GM12878 (cell line): Measurements from ENCODE around the gene KLLN.

Experiments
- YY1 ChIP-seq: IDR thresholded peaks from 2 replicates; pipeline ENCODE4 v1.6.1; 2011; ENCODE audit warnings: low read depth, mild to moderate bottlenecking, low read length
- TF ChIP-seq, protein P1 (sequence below), 3 experiments: IDR thresholded peaks in 2 of 3; conservative IDR thresholded peaks in 1 of 3; 2 replicates each; pipeline ENCODE4 v1.5.1; 2011; ENCODE audit warnings: low read depth in 3 of 3, low read length in 3 of 3, mild to moderate bottlenecking in 3 of 3, control low read depth in 2 of 3, moderate library complexity in 2 of 3, inconsistent platforms in 1 of 3, mixed read lengths in 1 of 3; ENCODE audit not compliant: control insufficient read depth in 2 of 3, insufficient read depth in 1 of 3; ENCODE audit errors: extremely low read depth in 1 of 3

DNA sequence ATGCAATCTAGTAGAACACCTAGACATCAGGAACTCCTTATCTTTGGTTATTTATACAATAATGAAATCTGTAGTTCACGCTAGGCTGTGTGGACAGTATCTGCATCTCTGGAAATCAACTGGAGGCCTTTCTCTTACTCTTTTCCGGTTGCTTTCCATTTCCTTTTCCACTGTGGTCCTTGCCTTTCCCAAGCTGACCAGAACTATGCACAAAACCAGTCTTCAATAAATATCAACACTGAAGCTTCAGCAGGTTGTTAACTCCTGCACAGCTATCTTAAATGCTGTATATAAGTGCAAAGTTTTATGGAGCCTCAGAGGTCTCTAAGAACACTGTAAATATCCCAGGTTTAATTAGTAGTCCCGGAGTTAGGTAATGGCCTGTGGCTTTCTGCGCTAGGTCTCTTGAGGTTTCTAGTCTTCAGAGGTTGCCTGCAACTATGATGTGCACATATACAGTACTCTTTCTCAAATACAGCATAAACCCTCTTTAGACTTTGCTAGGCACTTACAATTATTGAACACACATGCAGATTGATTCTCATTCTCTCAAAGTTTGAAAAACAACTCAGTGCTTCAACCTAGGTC, 2.4 kb downstream of the KLLN start:
- TF ChIP-seq YY1 = no peak
- TF ChIP-seq, protein P1, sequence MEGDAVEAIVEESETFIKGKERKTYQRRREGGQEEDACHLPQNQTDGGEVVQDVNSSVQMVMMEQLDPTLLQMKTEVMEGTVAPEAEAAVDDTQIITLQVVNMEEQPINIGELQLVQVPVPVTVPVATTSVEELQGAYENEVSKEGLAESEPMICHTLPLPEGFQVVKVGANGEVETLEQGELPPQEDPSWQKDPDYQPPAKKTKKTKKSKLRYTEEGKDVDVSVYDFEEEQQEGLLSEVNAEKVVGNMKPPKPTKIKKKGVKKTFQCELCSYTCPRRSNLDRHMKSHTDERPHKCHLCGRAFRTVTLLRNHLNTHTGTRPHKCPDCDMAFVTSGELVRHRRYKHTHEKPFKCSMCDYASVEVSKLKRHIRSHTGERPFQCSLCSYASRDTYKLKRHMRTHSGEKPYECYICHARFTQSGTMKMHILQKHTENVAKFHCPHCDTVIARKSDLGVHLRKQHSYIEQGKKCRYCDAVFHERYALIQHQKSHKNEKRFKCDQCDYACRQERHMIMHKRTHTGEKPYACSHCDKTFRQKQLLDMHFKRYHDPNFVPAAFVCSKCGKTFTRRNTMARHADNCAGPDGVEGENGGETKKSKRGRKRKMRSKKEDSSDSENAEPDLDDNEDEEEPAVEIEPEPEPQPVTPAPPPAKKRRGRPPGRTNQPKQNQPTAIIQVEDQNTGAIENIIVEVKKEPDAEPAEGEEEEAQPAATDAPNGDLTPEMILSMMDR (IDR thresholded peaks at IDR 0.05 in 2 of 3, conservative IDR thresholded peaks at IDR 0.05 in 1 of 3; ENCODE audit: control insufficient read depth in 2 of 3, extremely low read depth in 1 of 3, insufficient read depth in 1 of 3, low read depth in 3 of 3, low read length in 3 of 3) = no peak
